Activated naive CD8-positive, alpha-beta T cell treated with anti-CD3 and anti-CD28 coated beads, Interleukin-2, amount 50 U/mL, for 24 hours (primary cell): ENCODE results near the gene SCGB2B2.
"Not testable (repeated sequence)": the region's sequence is repeated elsewhere in the genome, so short reads cannot be mapped to it uniquely, and the experiment has no call there.

ENCODE experiments used
- ATAC-seq: fragments of 150-1000 bp; cut with Tn5 transposase; one replicate; pipeline ENCODE4 v1.10.0; 2021
- DNase-seq: peaks from one replicate; pipeline ENCODE4 v3.0.0; 2021
- H3K27ac Mint-ChIP-seq: one replicate; pipeline ENCODE4 v1.8.0; 2021; ENCODE audit warnings: mild to moderate bottlenecking, mixed read lengths
- H3K27me3 Mint-ChIP-seq: one replicate; pipeline ENCODE4 v1.8.0; 2021; ENCODE audit warnings: mixed read lengths
- H3K36me3 Mint-ChIP-seq: one replicate; pipeline ENCODE4 v1.8.0; 2021; ENCODE audit warnings: low read depth, mixed read lengths
- H3K4me1 Mint-ChIP-seq: one replicate; pipeline ENCODE4 v1.8.0; 2021; ENCODE audit warnings: mixed read lengths
- H3K4me3 Mint-ChIP-seq: one replicate; pipeline ENCODE4 v1.8.0; 2021; ENCODE audit warnings: mild to moderate bottlenecking, moderate library complexity, mixed read lengths
- H3K9me3 Mint-ChIP-seq: one replicate; pipeline ENCODE4 v1.8.0; 2021; ENCODE audit warnings: mixed read lengths

SCGB2B2 gene

GRCh38 chr19:34676697-34677385 lies at the start of gene SCGB2B2:
Gene SCGB2B2 (minus strand): TSS chr19:34677159. CDS start chr19:34594563, 82,596 bp downstream.
- H3K27ac Mint-ChIP-seq, result peak within 1 kb of the TSS; percentile 96
- peaks cover 36% of the 10 kb centered on the region for H3K36me3 Mint-ChIP-seq
- peaks cover 2% of the 10 kb centered on the region for H3K27me3 Mint-ChIP-seq
- DNase-seq, result peak; percentile 75
- H3K9me3 Mint-ChIP-seq, result peaks cover 19% of the 10 kb centered on the region
- peaks cover 28% of the 10 kb centered on the region for H3K4me1 Mint-ChIP-seq
- H3K4me3 Mint-ChIP-seq, result peak within 1 kb of the TSS; percentile 87
- peak; percentile 79 for ATAC-seq

- no peaks in the 10 kb centered on the region for H3K4me1 Mint-ChIP-seq
- H3K27me3 Mint-ChIP-seq, result peaks cover 19% of the 10 kb centered on the region
- no peaks in the 10 kb centered on the region for H3K36me3 Mint-ChIP-seq
- H3K27ac Mint-ChIP-seq, result no peak overlapping the region
- no peak overlapping the region for H3K4me3 Mint-ChIP-seq
- ATAC-seq (no peak), DNase-seq (no peak)
- H3K9me3 Mint-ChIP-seq, result no peaks in the 10 kb centered on the region
Observed at GRCh38 chr19:34725400-34725799, 48.4 kb upstream of the SCGB2B2 start.

- Mint-ChIP-seq H3K36me3 (no peaks in the 10 kb centered on the region), H3K27ac (no peak overlapping the region), H3K27me3 (peaks cover 25% of the 10 kb centered on the region), H3K9me3 (no peaks in the 10 kb centered on the region), H3K4me3 (no peak overlapping the region), H3K4me1 (no peaks in the 10 kb centered on the region)
- DNase-seq, result no peak
- no peak for ATAC-seq
Observed at GRCh38 chr19:34722353-34722752, 45.4 kb upstream of the SCGB2B2 start.

- DNase-seq, result no peak
- Mint-ChIP-seq H3K27ac (no peak overlapping the region), H3K4me3 (no peak overlapping the region), H3K4me1 (no peaks in the 10 kb centered on the region), H3K27me3 (peaks cover 21% of the 10 kb centered on the region), H3K36me3 (peaks cover 9% of the 10 kb centered on the region), H3K9me3 (peaks cover 18% of the 10 kb centered on the region)
- ATAC-seq, result no peak
Observed at GRCh38 chr19:34715357-34715756, 38.4 kb upstream of the SCGB2B2 start.

- Mint-ChIP-seq H3K27me3 (peaks cover 21% of the 10 kb centered on the region), H3K4me1 (no peaks in the 10 kb centered on the region), H3K27ac (no peak overlapping the region)
Observed at GRCh38 chr19:34713262-34713637, 36.3 kb upstream of the SCGB2B2 start.

GRCh38 chr19:34712395-34713261 lies 35.7 kb upstream of the SCGB2B2 start:
- Mint-ChIP-seq H3K36me3 (peaks cover 9% of the 10 kb centered on the region), H3K27me3 (peaks cover 16% of the 10 kb centered on the region)
- ATAC-seq, result no peak

More at GRCh38 chr19:34713262-34713637, 36.3 kb upstream of the SCGB2B2 start:
- DNase-seq, result peak; percentile 12
- ATAC-seq, result no peak
- Mint-ChIP-seq H3K9me3 (peaks cover 18% of the 10 kb centered on the region), H3K36me3 (peaks cover 9% of the 10 kb centered on the region), H3K4me3 (no peak overlapping the region)

GRCh38 chr19:34711890-34712289 lies 34.9 kb upstream of the SCGB2B2 start:
- Mint-ChIP-seq H3K27me3 (peaks cover 13% of the 10 kb centered on the region), H3K9me3 (peaks cover 18% of the 10 kb centered on the region), H3K27ac (no peak overlapping the region), H3K36me3 (peaks cover 9% of the 10 kb centered on the region), H3K4me1 (no peaks in the 10 kb centered on the region), H3K4me3 (no peak overlapping the region)
- ATAC-seq (no peak), DNase-seq (no peak)

More at GRCh38 chr19:34712395-34713261, 35.7 kb upstream of the SCGB2B2 start:
- no peak overlapping the region for H3K27ac Mint-ChIP-seq
- peak; percentile 45 for DNase-seq
- H3K4me3 Mint-ChIP-seq, result no peak overlapping the region
- H3K4me1 Mint-ChIP-seq, result no peaks in the 10 kb centered on the region
- H3K9me3 Mint-ChIP-seq, result peaks cover 18% of the 10 kb centered on the region

- no peaks in the 10 kb centered on the region for H3K4me1 Mint-ChIP-seq
- H3K36me3 Mint-ChIP-seq, result no peaks in the 10 kb centered on the region
- ATAC-seq (no peak), DNase-seq (no peak)
- peaks cover 18% of the 10 kb centered on the region for H3K27me3 Mint-ChIP-seq
- H3K4me3 Mint-ChIP-seq, result no peak overlapping the region
- no peak overlapping the region for H3K27ac Mint-ChIP-seq
- peaks cover 4% of the 10 kb centered on the region for H3K9me3 Mint-ChIP-seq
Observed at GRCh38 chr19:34707661-34708060, 30.7 kb upstream of the SCGB2B2 start.

- Mint-ChIP-seq H3K9me3 (peaks cover 30% of the 10 kb centered on the region), H3K27ac (no peak overlapping the region), H3K4me3 (no peak overlapping the region), H3K36me3 (no peaks in the 10 kb centered on the region), H3K4me1 (no peaks in the 10 kb centered on the region), H3K27me3 (peaks cover 28% of the 10 kb centered on the region)
- no peak for ATAC-seq
- DNase-seq, result no peak
Observed at GRCh38 chr19:34692549-34692948, 15.6 kb upstream of the SCGB2B2 start.

- Mint-ChIP-seq H3K4me1 (no peaks in the 10 kb centered on the region), H3K9me3 (peaks cover 52% of the 10 kb centered on the region), H3K27ac (no peak overlapping the region), H3K27me3 (peaks cover 28% of the 10 kb centered on the region), H3K4me3 (no peak overlapping the region), H3K36me3 (peaks cover 10% of the 10 kb centered on the region)
- ATAC-seq (no peak), DNase-seq (no peak)
Observed at GRCh38 chr19:34690372-34690771, 13.4 kb upstream of the SCGB2B2 start.

- DNase-seq (no peak), ATAC-seq (no peak)
- H3K4me3 Mint-ChIP-seq, result no peak overlapping the region
- H3K27me3 Mint-ChIP-seq, result peaks cover 20% of the 10 kb centered on the region
- H3K36me3 Mint-ChIP-seq, result peaks cover 28% of the 10 kb centered on the region
- H3K9me3 Mint-ChIP-seq, result peaks cover 67% of the 10 kb centered on the region
- H3K4me1 Mint-ChIP-seq, result no peaks in the 10 kb centered on the region
- H3K27ac Mint-ChIP-seq, result no peak overlapping the region
Observed at GRCh38 chr19:34688592-34688991, 11.6 kb upstream of the SCGB2B2 start.

- ATAC-seq (no peak), DNase-seq (no peak)
- Mint-ChIP-seq H3K9me3 (peaks cover 73% of the 10 kb centered on the region), H3K27ac (no peak overlapping the region), H3K4me1 (no peaks in the 10 kb centered on the region), H3K4me3 (no peak overlapping the region), H3K27me3 (peaks cover 10% of the 10 kb centered on the region), H3K36me3 (peaks cover 40% of the 10 kb centered on the region)
Observed at GRCh38 chr19:34687348-34687747, 10.4 kb upstream of the SCGB2B2 start.

- H3K27ac Mint-ChIP-seq, result no peak overlapping the region
- peaks cover 6% of the 10 kb centered on the region for H3K27me3 Mint-ChIP-seq
- ATAC-seq, result no peak
- H3K4me3 Mint-ChIP-seq, result no peak overlapping the region
- H3K36me3 Mint-ChIP-seq, result peaks cover 49% of the 10 kb centered on the region
- H3K9me3 Mint-ChIP-seq, result peaks cover 75% of the 10 kb centered on the region
- no peaks in the 10 kb centered on the region for H3K4me1 Mint-ChIP-seq
- DNase-seq, result no peak
Observed at GRCh38 chr19:34686455-34686854, 9.5 kb upstream of the SCGB2B2 start.

- not testable (repeated sequence) for H3K27ac Mint-ChIP-seq, DNase-seq, H3K27me3 Mint-ChIP-seq, H3K4me1 Mint-ChIP-seq, H3K4me3 Mint-ChIP-seq, ATAC-seq
- Mint-ChIP-seq H3K9me3 (peaks cover 73% of the 10 kb centered on the region), H3K36me3 (peaks cover 59% of the 10 kb centered on the region)
Observed at GRCh38 chr19:34685266-34685665, 8.3 kb upstream of the SCGB2B2 start.

GRCh38 chr19:34681478-34681877 lies 4.5 kb upstream of the SCGB2B2 start:
- no peak overlapping the region for H3K4me3 Mint-ChIP-seq
- DNase-seq (no peak), ATAC-seq (no peak)
- H3K27me3 Mint-ChIP-seq, result peaks cover 2% of the 10 kb centered on the region
- no peak overlapping the region for H3K27ac Mint-ChIP-seq
- H3K9me3 Mint-ChIP-seq, result peaks cover 54% of the 10 kb centered on the region
- H3K4me1 Mint-ChIP-seq, result peaks cover 28% of the 10 kb centered on the region
- H3K36me3 Mint-ChIP-seq, result peaks cover 76% of the 10 kb centered on the region
